Jurkat, Clone E6-1 (cell line): ENCODE data around the gene NOL6.

Source experiments
- DNase-seq: peaks from one replicate; pipeline ENCODE4 v3.0.0-alpha.2; 2011; ENCODE audit warnings: low read depth, low spot score
- H3K4me3 ChIP-seq: 2 replicates; pipeline ENCODE4 v1.5.1; 2011; ENCODE audit warnings: mild to moderate bottlenecking, low read length, control low read depth, moderate library complexity

Gene NOL6

DNA sequence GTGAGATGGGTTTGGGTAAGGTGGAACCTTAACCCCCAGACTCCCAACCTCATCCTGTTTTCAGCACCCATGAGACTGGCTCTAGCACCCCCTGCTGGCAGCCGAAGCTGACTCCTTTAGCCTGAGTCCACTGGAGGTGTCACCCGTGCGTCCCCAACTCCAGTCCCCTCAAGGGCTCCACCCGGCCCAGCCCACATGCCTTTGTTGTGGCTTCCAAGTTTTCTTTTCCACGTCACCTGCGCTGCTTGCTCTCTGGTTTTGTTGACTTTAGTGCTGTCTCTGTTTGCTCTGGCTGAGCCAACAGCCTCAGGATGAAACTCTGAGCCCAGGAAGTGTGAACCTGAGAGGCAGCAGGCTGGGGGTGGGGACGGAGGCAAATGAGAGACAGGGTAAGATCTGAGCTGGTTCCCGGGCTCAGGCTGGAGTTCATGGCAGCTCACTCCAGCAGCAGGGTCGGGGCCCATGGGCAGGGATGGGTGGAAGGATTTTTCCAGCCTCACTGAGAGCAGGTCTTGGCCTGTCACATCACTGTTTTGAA, 58.2 kb downstream of the NOL6 start:
- DNase-seq: peak; percentile 89
- H3K4me3 ChIP-seq: peak overlapping the region; percentile 24

DNA sequence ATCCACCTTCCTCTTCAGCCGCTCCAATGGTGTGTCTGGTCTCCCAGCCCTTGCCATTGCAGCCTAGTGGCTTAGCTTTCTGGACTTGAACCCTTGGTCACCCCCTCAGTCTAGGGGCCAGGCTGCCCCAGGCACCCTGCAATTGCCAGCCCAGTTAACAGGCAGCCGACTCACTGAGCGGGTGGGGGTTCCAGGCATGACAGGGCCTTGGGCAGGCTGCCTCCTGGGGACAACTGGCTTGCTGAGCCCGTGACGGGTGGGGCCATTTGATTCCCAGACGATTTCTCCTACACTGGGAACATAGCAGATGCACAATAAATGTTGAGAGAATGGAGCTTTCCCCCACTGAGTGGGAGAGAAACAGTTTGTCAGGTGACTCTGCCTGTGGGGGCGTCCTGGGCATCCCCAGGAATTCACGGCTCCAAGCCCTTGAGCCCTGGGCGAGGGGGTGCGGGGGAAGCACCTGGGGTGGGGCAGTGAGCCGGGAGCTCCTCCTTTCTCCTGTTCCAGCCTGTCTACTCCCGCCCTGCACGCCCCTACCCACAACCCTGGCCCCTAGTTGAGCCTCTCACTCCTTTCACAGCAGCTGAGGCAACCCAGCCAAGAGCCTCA, 58.7 kb downstream of the NOL6 start:
- no peak overlapping the region for H3K4me3 ChIP-seq
- DNase-seq: no peak

DNA sequence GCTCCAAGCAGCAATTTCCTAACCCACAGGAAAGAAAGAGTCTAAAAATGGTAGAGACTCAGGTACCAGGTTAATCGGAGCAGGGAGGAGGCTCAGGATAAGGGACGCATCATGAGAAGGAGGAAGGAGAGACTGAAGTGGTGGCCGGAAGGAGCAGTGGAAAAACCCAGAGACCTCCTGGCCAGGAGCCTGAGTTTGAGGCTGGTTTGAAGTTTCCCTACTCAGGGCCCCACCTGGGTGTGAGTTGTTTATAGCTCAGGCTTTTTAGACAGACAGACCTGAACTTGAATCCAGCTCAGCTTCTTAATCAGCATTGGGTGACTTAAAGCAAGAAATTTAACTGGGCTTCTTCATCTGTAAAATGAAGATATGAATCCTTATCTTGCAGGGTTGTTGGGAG, 59.5 kb downstream of the NOL6 start:
- no peak overlapping the region for H3K4me3 ChIP-seq
- DNase-seq: no peak
